Activated effector memory CD4-positive, alpha-beta T cell treated with Interleukin-2 at 50 U/mL for 16 hours (primary cell): ENCODE measurements around the gene ROPN1L.
"Not testable (repeated sequence)": the region's sequence is repeated elsewhere in the genome, so short reads cannot be mapped to it uniquely, and the experiment has no call there.

Experiments
- DNase-seq: peaks from one replicate; pipeline ENCODE4 v3.0.0-alpha.2; 2020

The ROPN1L gene

GRCh38 chr5:10480237-10480985 lies 38.7 kb downstream of the ROPN1L start:
- no peak for DNase-seq

- no peak for DNase-seq
Measured at GRCh38 chr5:10481241-10481935, 39.7 kb downstream of the ROPN1L start.

GRCh38 chr5:10482791-10483530 lies 41.3 kb downstream of the ROPN1L start:
- no peak for DNase-seq

DNA sequence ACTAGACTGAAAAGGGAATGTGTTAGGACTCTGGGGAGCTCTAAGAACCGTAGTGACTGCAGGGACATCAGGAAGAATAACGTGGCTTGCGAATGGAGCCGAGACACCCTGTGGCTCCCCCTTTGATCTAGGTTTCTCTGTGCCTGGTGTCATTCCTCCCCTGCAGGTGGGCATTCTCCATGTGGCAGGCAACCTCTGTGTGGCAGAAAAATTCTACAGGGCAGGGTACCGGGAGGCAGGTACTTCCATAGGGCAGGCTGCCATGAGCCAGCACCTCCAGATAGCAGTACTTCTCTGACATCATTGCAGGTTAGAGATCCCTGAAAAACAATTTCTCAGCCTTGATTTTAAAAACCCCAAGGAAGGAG lies 43.1 kb downstream of the ROPN1L start:
- no peak for DNase-seq

DNA sequence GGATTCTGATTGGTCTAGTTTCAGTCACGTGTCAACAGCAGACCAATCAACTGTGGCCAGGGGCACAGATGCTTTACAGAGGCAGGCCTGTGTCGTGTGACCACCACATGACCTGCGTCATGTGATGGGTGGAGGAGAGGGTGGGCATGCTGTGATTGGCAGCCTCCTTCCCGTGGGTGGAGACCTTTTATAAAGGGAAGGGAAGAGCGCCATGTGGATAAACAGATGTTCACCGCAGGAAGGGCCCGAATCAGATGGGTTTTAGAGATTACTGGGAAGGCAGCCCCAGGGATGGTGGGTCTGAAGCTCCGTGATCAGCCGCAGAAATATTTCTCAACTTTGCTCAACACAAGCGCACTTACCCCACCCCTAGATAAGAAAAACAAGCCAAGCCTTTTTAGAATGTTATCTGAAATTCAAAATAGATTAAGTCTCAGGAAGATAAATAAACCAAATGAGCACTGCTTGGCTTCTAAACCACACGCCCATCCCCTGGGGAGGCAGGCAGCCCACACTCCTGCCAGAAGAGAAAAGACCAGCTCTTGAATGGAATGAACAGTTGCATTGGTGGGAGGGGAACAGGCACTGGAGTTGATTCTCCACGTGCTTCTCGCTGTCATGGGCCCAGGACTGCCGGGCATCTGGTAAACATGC lies 43.6 kb downstream of the ROPN1L start:
- no peak for DNase-seq

GRCh38 chr5:10485897-10486296 lies 44.2 kb downstream of the ROPN1L start:
- DNase-seq = no peak

DNA sequence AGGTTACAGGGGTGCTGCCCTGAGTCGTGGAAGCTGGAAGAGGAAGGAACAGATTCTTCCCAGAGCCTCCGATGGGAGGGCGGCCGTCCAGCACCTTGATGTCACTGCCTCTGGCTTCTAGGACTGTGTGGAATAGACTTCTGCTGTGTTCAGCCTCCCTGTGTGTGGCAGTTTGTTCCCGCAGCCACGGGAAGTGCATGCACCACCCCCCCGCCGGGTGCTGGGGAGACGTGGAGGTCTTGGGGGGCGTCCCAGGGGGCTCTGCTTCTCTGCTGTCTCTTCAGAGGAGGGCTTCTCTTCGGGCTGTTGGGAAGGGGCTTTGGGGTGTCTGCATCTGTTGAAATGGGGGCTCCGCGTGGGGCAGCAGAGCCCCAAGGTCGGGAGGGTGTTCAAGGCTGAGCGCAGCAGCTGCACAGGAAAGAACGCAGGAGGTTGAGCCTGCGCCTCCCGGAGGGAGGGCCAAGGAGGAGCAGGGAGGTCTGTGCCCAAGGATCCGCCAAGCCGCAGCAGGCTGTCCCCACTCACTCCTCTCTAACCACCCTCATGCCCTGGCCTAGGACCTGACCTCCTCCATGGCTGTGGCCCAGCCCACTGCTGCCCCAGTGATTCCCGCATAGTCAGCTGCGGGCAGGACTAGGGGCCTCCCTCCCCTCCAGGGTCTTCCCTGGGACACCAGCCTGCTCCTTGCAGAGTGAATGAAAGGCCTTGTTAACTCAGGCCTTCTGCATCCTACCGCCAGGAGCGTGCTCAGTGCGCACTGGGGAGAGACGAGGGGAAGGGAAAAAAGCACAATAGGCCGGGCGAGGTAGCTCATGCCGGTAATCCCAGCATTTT lies 45.0 kb downstream of the ROPN1L start:
- DNase-seq = no peak

DNA sequence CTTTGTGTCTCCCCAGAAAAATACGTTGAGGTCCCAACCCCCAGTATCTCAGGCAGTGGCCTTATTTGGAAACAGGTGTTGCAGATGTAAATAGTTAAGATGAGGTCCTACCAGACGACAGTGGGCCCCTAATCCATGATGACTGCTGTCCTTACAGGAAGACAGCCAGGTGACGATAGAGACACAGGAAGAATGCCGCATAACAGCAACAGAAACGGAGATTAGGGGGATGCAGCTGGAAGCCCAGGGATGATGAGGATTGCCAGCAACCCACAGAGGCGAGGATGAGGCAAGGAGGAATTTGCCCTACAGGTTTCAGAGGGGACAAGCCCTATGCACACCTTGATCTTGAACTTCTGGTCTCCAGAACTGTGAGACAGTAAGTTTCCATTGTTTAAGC lies 46.5 kb downstream of the ROPN1L start:
- no peak for DNase-seq

GRCh38 chr5:10489810-10490426 lies 48.2 kb downstream of the ROPN1L start:
- peak; percentile 2 for DNase-seq

DNA sequence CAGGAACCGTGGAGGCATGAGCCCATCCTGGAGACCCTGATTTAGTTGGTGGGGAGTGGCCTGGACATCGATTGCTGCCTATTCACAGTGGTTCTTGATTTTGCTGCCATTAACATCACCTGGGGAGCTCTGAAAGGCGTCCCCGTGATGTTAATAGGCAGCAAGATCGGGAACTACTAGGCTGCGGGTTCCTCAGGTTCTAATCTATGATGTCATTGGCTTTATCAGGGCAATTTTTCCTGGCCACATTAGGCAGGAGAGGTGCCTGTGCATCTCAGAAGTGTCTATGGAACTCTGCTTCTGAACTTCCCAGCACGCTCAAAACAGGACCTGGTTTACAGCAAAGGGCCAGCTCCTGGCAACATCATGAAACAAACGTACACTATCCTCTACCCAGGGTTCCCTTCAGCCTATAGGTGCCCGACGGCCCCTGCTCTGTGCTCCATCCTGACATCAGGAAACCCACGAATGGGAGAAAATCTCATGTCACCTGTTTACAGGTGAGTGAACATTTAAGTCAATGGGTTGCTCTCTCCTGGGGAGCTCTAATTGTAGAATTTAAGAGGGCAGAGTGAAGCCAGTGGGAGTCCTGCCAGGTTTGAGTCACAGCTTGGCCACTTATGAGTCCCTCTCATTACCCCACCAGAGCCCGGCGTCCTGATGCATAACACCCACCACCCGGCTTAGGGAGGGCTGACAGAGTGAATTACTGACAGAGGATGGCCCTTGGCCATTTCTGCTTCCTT lies 49.4 kb downstream of the ROPN1L start:
- DNase-seq = no peak

DNA sequence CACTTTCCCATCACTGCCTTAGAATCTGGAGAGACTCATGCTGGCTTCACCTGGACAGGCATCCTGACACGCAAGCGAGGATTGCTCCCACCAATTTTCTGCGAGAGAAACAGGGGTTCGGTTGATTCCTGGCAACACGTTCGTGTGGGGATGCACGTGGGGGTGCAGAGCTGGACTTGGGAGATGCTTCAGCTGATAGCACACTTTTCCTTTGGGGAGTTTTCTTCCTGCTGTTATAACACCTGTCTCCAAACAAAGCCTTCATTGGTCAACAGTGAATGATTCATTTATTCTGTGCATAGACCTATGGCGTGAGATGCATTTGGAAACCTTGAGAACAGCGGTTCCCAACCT lies 50.0 kb downstream of the ROPN1L start:
- no peak for DNase-seq

DNA sequence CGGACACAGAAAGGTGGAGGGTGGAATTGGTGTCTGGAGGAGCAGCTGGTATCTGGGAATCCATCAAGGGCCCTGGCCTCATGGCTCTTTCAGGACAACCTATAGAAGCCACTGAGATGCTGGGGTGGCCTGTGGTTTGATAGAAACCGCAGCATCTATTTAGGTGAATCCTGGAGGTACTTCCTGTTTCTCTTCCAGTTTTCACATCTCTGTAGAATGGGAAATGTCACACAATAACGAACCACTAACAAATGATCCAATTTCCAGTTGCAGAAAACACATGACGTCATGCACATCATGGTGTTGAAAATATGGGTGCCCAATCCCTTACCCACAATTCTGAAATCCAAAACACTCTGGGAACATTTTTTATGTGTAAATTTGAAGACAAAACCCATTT lies 52.2 kb downstream of the ROPN1L start:
- no peak for DNase-seq

DNA sequence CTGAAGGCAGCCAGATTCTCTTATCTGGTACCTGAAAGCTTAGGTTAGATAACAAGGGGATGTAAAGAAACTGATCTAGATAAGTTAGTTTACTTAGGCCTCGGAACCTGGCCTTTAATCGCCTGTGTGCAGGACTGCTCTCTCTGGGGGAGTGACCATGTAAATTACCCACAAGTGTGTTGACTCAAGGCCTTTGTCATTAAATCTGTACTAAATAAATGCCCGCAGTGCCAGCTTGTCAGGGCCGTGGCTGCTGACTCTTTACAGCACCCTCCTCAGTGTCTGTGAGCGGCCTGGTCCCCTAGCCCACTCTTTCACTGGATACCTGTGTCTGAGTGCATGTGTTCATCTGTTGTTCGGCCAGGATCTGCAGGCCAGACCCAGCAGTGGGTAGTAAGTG lies 52.8 kb downstream of the ROPN1L start:
- DNase-seq = not testable (repeated sequence)

- DNase-seq = no peak
Measured at GRCh38 chr5:10497554-10497953, 55.9 kb downstream of the ROPN1L start.

GRCh38 chr5:10498350-10498749 lies 56.7 kb downstream of the ROPN1L start:
- no peak for DNase-seq

- no peak for DNase-seq
Measured at GRCh38 chr5:10499066-10499465, 57.4 kb downstream of the ROPN1L start.

- DNase-seq = no peak
Measured at GRCh38 chr5:10499776-10500175, 58.1 kb downstream of the ROPN1L start.

DNA sequence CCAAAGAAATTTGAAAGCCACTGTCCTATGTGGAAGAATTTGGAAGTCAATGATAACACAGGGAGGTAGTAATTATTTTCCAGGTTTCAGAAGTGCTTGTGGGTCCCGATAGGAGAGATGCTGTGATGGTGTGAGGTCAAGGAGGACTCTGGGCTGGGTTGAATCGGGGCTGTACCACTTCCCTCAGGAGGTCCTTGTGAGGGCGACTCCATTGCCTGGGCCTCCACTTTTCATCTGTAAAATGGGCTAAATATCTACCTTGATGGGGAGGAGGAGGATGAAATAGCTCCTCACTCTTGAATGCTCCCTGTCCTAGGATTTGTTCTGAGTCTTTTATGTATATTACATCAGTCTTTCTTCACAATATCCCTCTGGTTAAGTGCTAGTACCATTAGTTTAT lies 59.0 kb downstream of the ROPN1L start:
- no peak for DNase-seq

GRCh38 chr5:10501554-10502075 lies 59.9 kb downstream of the ROPN1L start:
- DNase-seq = no peak

DNA sequence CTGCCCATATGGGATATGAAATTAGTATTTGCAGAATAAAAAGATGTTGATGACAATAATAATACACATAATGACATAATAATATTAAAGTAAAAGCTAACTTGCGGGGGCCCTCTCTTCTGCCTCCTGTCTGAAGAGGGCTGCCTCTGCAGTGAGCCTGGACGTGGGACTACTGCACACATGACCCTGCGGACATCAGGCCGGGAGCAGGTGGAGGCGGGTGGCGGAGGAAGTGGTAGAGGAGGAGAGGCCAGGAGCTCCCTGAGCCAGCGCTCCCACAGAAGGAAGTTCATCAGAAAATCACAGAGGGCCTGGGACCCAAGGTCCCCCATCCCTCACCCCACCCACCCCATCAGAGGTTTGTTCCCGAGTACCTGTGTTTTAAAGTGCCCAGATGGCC lies 60.5 kb downstream of the ROPN1L start:
- no peak for DNase-seq

- no peak for DNase-seq
Measured at GRCh38 chr5:10502578-10502977, 60.9 kb downstream of the ROPN1L start.
